Endothelial cell of umbilical vein (primary cell): Measurements from ENCODE around the gene CNOT11. TPM values are rescaled to one million over a fixed set of nuclear protein-coding genes. Genes with fewer than 3 reads are reported as not detected.
A peak's percentile ranks its signal among the peaks of the same experiment; 100 is the strongest.

Source experiments
- BruUV-seq: library from RNA; stranded (reverse); fragments of 400-500 nt; replicated peaks from 2 replicates; lab custom pipeline; 2021; lab: Mats Ljungman, UMichigan
- CTCF ChIA-PET: fragments of 300-600, 350-600 bp; sonication (Branson Sonifier 250); formaldehyde crosslinking; loops from one replicate; lab custom pipeline; 2021; ENCODE audit warnings: antibody characterized with exemption, inconsistent platforms; lab: Charles Lee
- POLR2A ChIA-PET: fragments of 300-600, 350-600 bp; sonication (Branson Sonifier 250); formaldehyde crosslinking; loops from one replicate; lab custom pipeline; 2021; ENCODE audit warnings: antibody characterized with exemption, inconsistent platforms; lab: Charles Lee
- DNase-seq: peaks from one replicate; pipeline ENCODE4 v3.0.0-alpha.2; 2011; ENCODE audit warnings: low read depth, low spot score
- FAIRE-seq: peaks from 2 replicates; lab custom pipeline; 2011; peaks lifted over from hg19 to GRCh38; lab: Jason Lieb, UNC
- H2AFZ ChIP-seq: 2 replicates; pipeline ENCODE4 v1.6.0; 2012; ENCODE audit warnings: low read depth, low read length, control low read depth, inconsistent platforms
- H3K27ac ChIP-seq: 2 replicates; pipeline ENCODE4 v1.5.1; 2011; ENCODE audit warnings: low read depth, mild to moderate bottlenecking, control low read depth, low read length, moderate library complexity; ENCODE audit not compliant: insufficient read depth
- H3K27me3 ChIP-seq, 2 experiments: 2 replicates each; pipeline versions ENCODE4 v1.6.0 to v1.6.1; 2011; ENCODE audit warnings: low read length in 2 of 2, mixed read lengths in 1 of 2; ENCODE audit not compliant: control insufficient read depth in 2 of 2, insufficient read depth in 2 of 2
- H3K36me3 ChIP-seq, 2 experiments: 2 replicates in 1 of 2; 3 replicates in 1 of 2; pipeline ENCODE4 v1.5.1; 2011; ENCODE audit warnings: low read length in 2 of 2, mild to moderate bottlenecking in 1 of 2, moderate library complexity in 1 of 2; ENCODE audit not compliant: control insufficient read depth in 2 of 2, insufficient read depth in 2 of 2; ENCODE audit errors: extremely low read depth in 1 of 2
- H3K4me1 ChIP-seq: 3 replicates; pipeline ENCODE4 v1.5.1; 2011; ENCODE audit warnings: mild to moderate bottlenecking, low read length; ENCODE audit not compliant: control insufficient read depth, insufficient read depth; ENCODE audit errors: extremely low read depth
- H3K4me2 ChIP-seq: 2 replicates; pipeline ENCODE4 v1.6.1; 2011; ENCODE audit warnings: low read length, control low read depth, mixed read lengths; ENCODE audit not compliant: insufficient read depth
- H3K4me3 ChIP-seq, 3 experiments: fragments of 200-600 bp in 1 of 3; sonication (generic), shearing (Covaris generic) in 1 of 3; replicated peaks in 1 of 3; 2 replicates each; pipeline ENCODE4 v1.5.1; 2011 to 2016; ENCODE audit warnings: control low read depth in 3 of 3, low read length in 3 of 3, mild to moderate bottlenecking in 2 of 3, inconsistent platforms in 1 of 3, low read depth in 1 of 3, moderate library complexity in 1 of 3; ENCODE audit not compliant: insufficient read depth in 1 of 3
- H3K79me2 ChIP-seq: 2 replicates; pipeline ENCODE4 v1.6.0; 2012; ENCODE audit warnings: low read length, inconsistent platforms; ENCODE audit not compliant: control insufficient read depth, insufficient read depth
- H3K9ac ChIP-seq: replicated peaks from 2 replicates; pipeline ENCODE3; 2011; ENCODE audit warnings: low read length, control low read depth; ENCODE audit not compliant: insufficient read depth; ENCODE audit errors: extremely low read depth
- H3K9me1 ChIP-seq: replicated peaks from 3 replicates; pipeline ENCODE4 v1.6.0; 2011; ENCODE audit warnings: mild to moderate bottlenecking, low read length; ENCODE audit not compliant: control insufficient read depth, insufficient read depth; ENCODE audit errors: extremely low read depth
- H3K9me3 ChIP-seq: replicated peaks from 2 replicates; pipeline ENCODE4 v1.5.1; 2012; ENCODE audit warnings: low read length, inconsistent platforms; ENCODE audit not compliant: control insufficient read depth, insufficient read depth
- H4K20me1 ChIP-seq: replicated peaks from 2 replicates; pipeline ENCODE3; 2011; ENCODE audit warnings: mild to moderate bottlenecking, low read length; ENCODE audit not compliant: control insufficient read depth, insufficient read depth; ENCODE audit errors: extremely low read depth
- POLR2A ChIP-seq: IDR thresholded peaks from 2 replicates; pipeline ENCODE4 v1.6.1; 2012; ENCODE audit warnings: low read depth, mild to moderate bottlenecking, control low read depth, low read length
- dilution Hi-C: fragments of 300-500 bp; cut with MboI; formaldehyde crosslinking; loops from one replicate; pipeline ENCODE4 v1.15.0; 2019; ENCODE audit warnings: low sequenced_read_pairs; ENCODE audit not compliant: extremely low pct_ligation_motif_present
- intact Hi-C: fragments of 100-400 bp; cut with micrococcal nuclease; formaldehyde crosslinking; loops from one replicate; pipeline ENCODE4 v1.10.0; 2022
- polyA plus RNA-seq, 4 experiments: library from polyadenylated mRNA; depleted of rRNA in 3 of 4; stranded (reverse) in 3 of 4; unstranded in 1 of 4; fragments of >200 nt; gene quantifications; 2 replicates each; pipeline versions ENCODE4 v1.2.1 to v1.2.3, GENCODE V29; 2011 to 2012; ENCODE audit warnings: missing spikeins in 1 of 4
- total RNA-seq: library from RNA; stranded (reverse); gene quantifications from 2 replicates; pipeline ENCODE4 v1.2.3, GENCODE V29; 2021
- TF ChIP-seq, protein P1 (sequence below), 2 donors: IDR thresholded peaks; 1 replicate in 1 of 2; 2 replicates in 1 of 2; pipeline ENCODE4 v1.5.1; 2011; ENCODE audit warnings: low read length in 2 of 2, mild to moderate bottlenecking in 2 of 2, moderate library complexity in 2 of 2, control low read depth in 1 of 2, inconsistent platforms in 1 of 2, low read depth in 1 of 2; ENCODE audit not compliant: insufficient read depth in 1 of 2; ENCODE audit errors: extremely low read depth in 1 of 2

Gene CNOT11
- total and polyA plus RNA-seq, 2 donors (not counting 3 experiments of a cell fraction or from before 2014, with no cell fraction given), result 40.5 to 44.3 TPM

DNA sequence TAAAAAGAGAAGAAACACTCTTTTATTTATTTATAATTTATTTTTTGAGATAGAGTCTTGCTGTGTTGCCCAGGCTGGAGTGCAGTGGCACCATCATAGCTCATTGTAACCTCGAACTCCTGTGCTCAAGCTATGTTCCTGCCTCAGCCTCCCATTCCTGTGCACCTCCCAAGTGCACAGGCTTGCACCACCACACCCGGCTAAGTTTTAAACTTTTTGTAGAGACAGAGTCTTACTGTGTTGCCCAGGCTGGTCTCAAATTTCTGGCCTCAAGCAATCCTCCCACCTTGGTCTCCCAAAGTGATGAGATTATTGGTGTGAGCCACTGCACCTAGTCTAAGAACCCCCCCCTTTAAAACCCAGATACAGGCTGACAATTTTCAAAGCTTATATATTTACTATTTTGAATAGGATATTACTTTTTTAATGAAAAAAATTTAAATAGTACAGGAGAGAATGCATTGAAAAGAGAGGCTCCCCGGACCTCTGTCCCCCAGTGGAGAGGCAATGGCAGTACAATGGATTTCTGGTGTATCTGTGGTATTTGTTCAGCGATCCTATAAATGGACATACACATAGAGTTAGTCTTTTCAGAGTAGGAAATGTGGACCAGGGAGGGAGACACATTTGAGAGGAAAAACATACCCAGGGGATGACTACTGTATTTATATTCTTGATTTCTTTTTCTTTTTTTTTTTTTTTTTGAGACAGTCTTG lies 48.1 kb upstream of the CNOT11 start:
- no TSS peak for BruUV-seq
- H4K20me1 ChIP-seq, result no peaks in the 10 kb centered on the region
- DNase-seq, result no peak
- H3K27ac ChIP-seq, result no peak overlapping the region
- intact Hi-C loops, result loop anchor here (1.0 to 2.0 kb wide), 4 partner anchors 52 to 594 kb away; no protein-coding TSS in a partner anchor
- TF ChIP-seq POLR2A, result no peak
- TF ChIP-seq, protein P1, sequence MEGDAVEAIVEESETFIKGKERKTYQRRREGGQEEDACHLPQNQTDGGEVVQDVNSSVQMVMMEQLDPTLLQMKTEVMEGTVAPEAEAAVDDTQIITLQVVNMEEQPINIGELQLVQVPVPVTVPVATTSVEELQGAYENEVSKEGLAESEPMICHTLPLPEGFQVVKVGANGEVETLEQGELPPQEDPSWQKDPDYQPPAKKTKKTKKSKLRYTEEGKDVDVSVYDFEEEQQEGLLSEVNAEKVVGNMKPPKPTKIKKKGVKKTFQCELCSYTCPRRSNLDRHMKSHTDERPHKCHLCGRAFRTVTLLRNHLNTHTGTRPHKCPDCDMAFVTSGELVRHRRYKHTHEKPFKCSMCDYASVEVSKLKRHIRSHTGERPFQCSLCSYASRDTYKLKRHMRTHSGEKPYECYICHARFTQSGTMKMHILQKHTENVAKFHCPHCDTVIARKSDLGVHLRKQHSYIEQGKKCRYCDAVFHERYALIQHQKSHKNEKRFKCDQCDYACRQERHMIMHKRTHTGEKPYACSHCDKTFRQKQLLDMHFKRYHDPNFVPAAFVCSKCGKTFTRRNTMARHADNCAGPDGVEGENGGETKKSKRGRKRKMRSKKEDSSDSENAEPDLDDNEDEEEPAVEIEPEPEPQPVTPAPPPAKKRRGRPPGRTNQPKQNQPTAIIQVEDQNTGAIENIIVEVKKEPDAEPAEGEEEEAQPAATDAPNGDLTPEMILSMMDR (IDR thresholded peaks at IDR 0.05; ENCODE audit: extremely low read depth in 1 of 2, insufficient read depth in 1 of 2, low read depth in 1 of 2, low read length in 2 of 2), result peak in 1 of 2 donors; percentile 5
- POLR2A ChIA-PET, result interaction anchor here (0.6 kb wide), 1 partner anchor 9 kb away, joined by 3 read pairs; no protein-coding TSS in a partner anchor
- CTCF ChIA-PET, result interaction anchor here (0.8 to 9.8 kb wide), 31 partner anchors 8 to 627 kb away, joined by 3 to 162 read pairs (median 7); partner anchors contain the start of genes RPL31 and TBC1D8
- dilution Hi-C loops, result loop anchor here (25.0 kb wide), 1 partner anchor 167 kb away; no protein-coding TSS in a partner anchor
- no peak overlapping the region for H3K4me2 ChIP-seq
- H3K9me3 ChIP-seq, result no peaks in the 10 kb centered on the region
- H3K4me3 ChIP-seq, result no peak overlapping the region
- H3K9me1 ChIP-seq, result no peaks in the 10 kb centered on the region
- H2AFZ ChIP-seq, result no peak overlapping the region
- H3K27me3 ChIP-seq, result no peaks in the 10 kb centered on the region
- H3K9ac ChIP-seq, result no peak overlapping the region
- no peaks in the 10 kb centered on the region for H3K36me3 ChIP-seq
- peaks cover 6% of the 10 kb centered on the region for H3K4me1 ChIP-seq
- no peaks in the 10 kb centered on the region for H3K79me2 ChIP-seq
- no peak for FAIRE-seq
